Amniotic stem cell (primary cell): Measurements from ENCODE around the gene AP4E1.
"Not testable (repeated sequence)": the region's sequence is repeated elsewhere in the genome, so short reads cannot be mapped to it uniquely, and the experiment has no call there.

Source experiments
- DNase-seq: peaks from one replicate; lab custom pipeline; 2025; lab: John Stamatoyannopoulos, UW

Gene AP4E1

GRCh38 chr15:50908209-50909009, at the start of gene AP4E1:
Gene AP4E1, plus strand, starts transcription at chr15:50908683. Its CDS starts 96 bp downstream, at chr15:50908779.
- peak; percentile 54 for DNase-seq

GRCh38 chr15:50860824-50861223, 47.7 kb upstream of the AP4E1 start:
- no peak for DNase-seq

- DNase-seq, result no peak
These were observed 45.9 kb upstream of the AP4E1 start for GRCh38 chr15:50862553-50862952.

- no peak for DNase-seq
These were observed 43.6 kb upstream of the AP4E1 start for GRCh38 chr15:50864873-50865272.

GRCh38 chr15:50865515-50866353, 42.7 kb upstream of the AP4E1 start:
- no peak for DNase-seq

GRCh38 chr15:50871832-50872231, 36.7 kb upstream of the AP4E1 start:
- no peak for DNase-seq

GRCh38 chr15:50872832-50873426, 35.6 kb upstream of the AP4E1 start:
- no peak for DNase-seq

- DNase-seq, result no peak
These were observed 34.5 kb upstream of the AP4E1 start for GRCh38 chr15:50873935-50874361.

GRCh38 chr15:50875238-50875637, 33.2 kb upstream of the AP4E1 start:
- DNase-seq, result not testable (repeated sequence)

- no peak for DNase-seq
These were observed 32.1 kb upstream of the AP4E1 start for GRCh38 chr15:50876260-50876988.

- DNase-seq, result peak; percentile 63
These were observed 31.5 kb upstream of the AP4E1 start for GRCh38 chr15:50876989-50877360.

- no peak for DNase-seq
These were observed 29.4 kb upstream of the AP4E1 start for GRCh38 chr15:50879016-50879617.

- no peak for DNase-seq
These were observed 28.3 kb upstream of the AP4E1 start for GRCh38 chr15:50880206-50880605.

GRCh38 chr15:50880651-50881114, 27.8 kb upstream of the AP4E1 start:
- DNase-seq, result peak; percentile 28

GRCh38 chr15:50881121-50882048, 27.1 kb upstream of the AP4E1 start:
- no peak for DNase-seq

GRCh38 chr15:50883903-50884302, 24.6 kb upstream of the AP4E1 start:
- DNase-seq, result no peak

- peak; percentile 11 for DNase-seq
These were observed 23.9 kb upstream of the AP4E1 start for GRCh38 chr15:50884540-50884939.

- no peak for DNase-seq
These were observed 22.4 kb upstream of the AP4E1 start for GRCh38 chr15:50886139-50886467.

- DNase-seq, result no peak
These were observed 21.7 kb upstream of the AP4E1 start for GRCh38 chr15:50886611-50887345.

- DNase-seq, result no peak
These were observed 20.4 kb upstream of the AP4E1 start for GRCh38 chr15:50888054-50888453.
